IMR-90 (cell line): ENCODE data around the gene CATSPERB. TPM values are rescaled to one million over a fixed set of nuclear protein-coding genes. Genes with fewer than 3 reads are reported as not detected.

Source experiments
- ATAC-seq: fragments of 200-7000 bp; cut with Tn5 transposase; 2 replicates; pipeline ENCODE4 v1.9.1; 2020; ENCODE audit warnings: low read depth, mild to moderate bottlenecking, moderate library complexity
- BruUV-seq: library from RNA; stranded (reverse); fragments of 400-500 nt; replicated peaks from 2 replicates; lab custom pipeline; 2021; lab: Mats Ljungman, UMichigan
- CTCF ChIA-PET: fragments of 300-600 bp; formaldehyde crosslinking; extraction: SDS; loops from one replicate; lab custom pipeline; 2021; ENCODE audit warnings: antibody characterized with exemption; lab: Yijun Ruan, JAX
- POLR2A ChIA-PET: fragments of 300-600 bp; sonication (Branson Sonifier 250); formaldehyde crosslinking; loops from one replicate; lab custom pipeline; 2022; ENCODE audit warnings: antibody characterized with exemption; ENCODE audit not compliant: unreplicated experiment; lab: Charles Lee
- DNase-seq: peaks from one replicate; pipeline ENCODE4 v3.0.0; 2013
- H2AFZ ChIP-seq: replicated peaks from 2 replicates; pipeline ENCODE3; 2013; ENCODE audit warnings: low read length, mild to moderate bottlenecking; ENCODE audit not compliant: poor library complexity
- H2AK5ac ChIP-seq: 2 replicates; pipeline ENCODE4 v1.6.1; 2013; ENCODE audit warnings: low read depth, low read length, inconsistent platforms
- H2AK9ac ChIP-seq: replicated peaks from 2 replicates; pipeline ENCODE3; 2013; ENCODE audit warnings: mild to moderate bottlenecking, low read depth, low read length, moderate library complexity; ENCODE audit not compliant: poor library complexity
- H2BK120ac ChIP-seq: 2 replicates; pipeline ENCODE4 v1.6.1; 2013; ENCODE audit warnings: low read depth, low read length, inconsistent platforms
- H2BK15ac ChIP-seq: 3 replicates; pipeline ENCODE4 v1.6.1; 2013; ENCODE audit warnings: low read depth, low read length, inconsistent platforms
- H2BK20ac ChIP-seq: 2 replicates; pipeline ENCODE4 v1.6.1; 2013; ENCODE audit warnings: low read depth, mild to moderate bottlenecking, inconsistent platforms, low read length, moderate library complexity
- H2BK5ac ChIP-seq: 2 replicates; pipeline ENCODE4 v1.6.1; 2013; ENCODE audit warnings: mild to moderate bottlenecking, low read depth, low read length, inconsistent platforms; ENCODE audit not compliant: poor library complexity, severe bottlenecking
- H3K14ac ChIP-seq: replicated peaks from 2 replicates; pipeline ENCODE4 v1.6.1; 2013; ENCODE audit warnings: low read depth, low read length, inconsistent platforms
- H3K18ac ChIP-seq: 2 replicates; pipeline ENCODE4 v1.6.1; 2013; ENCODE audit warnings: low read depth, low read length, control low read depth
- H3K23ac ChIP-seq: 2 replicates; pipeline ENCODE4 v1.6.1; 2013; ENCODE audit warnings: low read depth, low read length, inconsistent platforms
- H3K27ac ChIP-seq: 2 replicates; pipeline ENCODE4 v1.5.1; 2013; ENCODE audit warnings: mild to moderate bottlenecking, control low read depth, low read length; ENCODE audit not compliant: insufficient read depth
- H3K27me3 ChIP-seq: 2 replicates; pipeline ENCODE4 v1.6.1; 2013; ENCODE audit warnings: low read length; ENCODE audit not compliant: control insufficient read depth, insufficient read depth
- H3K36me3 ChIP-seq: 2 replicates; pipeline ENCODE4 v1.6.1; 2013; ENCODE audit warnings: low read length, mixed read lengths; ENCODE audit not compliant: control insufficient read depth, insufficient read depth
- H3K4ac ChIP-seq: 2 replicates; pipeline ENCODE4 v1.6.1; 2013; ENCODE audit warnings: low read depth, low read length, inconsistent platforms
- H3K4me1 ChIP-seq: 2 replicates; pipeline ENCODE4 v1.6.1; 2013; ENCODE audit warnings: low read length, mixed read lengths; ENCODE audit not compliant: control insufficient read depth, insufficient read depth
- H3K4me2 ChIP-seq: 2 replicates; pipeline ENCODE4 v1.6.1; 2013; ENCODE audit warnings: low read depth, mild to moderate bottlenecking, control low read depth, low read length, moderate library complexity
- H3K4me3 ChIP-seq: 2 replicates; pipeline ENCODE4 v1.5.1; 2013; ENCODE audit warnings: low read depth, mild to moderate bottlenecking, control low read depth, low read length, moderate library complexity; ENCODE audit not compliant: insufficient read depth
- H3K56ac ChIP-seq: 2 replicates; pipeline ENCODE4 v1.6.1; 2013; ENCODE audit warnings: low read length, inconsistent platforms; ENCODE audit not compliant: insufficient read depth; ENCODE audit errors: extremely low read depth
- H3K79me1 ChIP-seq, 2 experiments: 2 replicates each; pipeline ENCODE4 v1.6.1; 2013; ENCODE audit warnings: low read length in 2 of 2, inconsistent platforms in 1 of 2, low read depth in 1 of 2
- H3K9ac ChIP-seq: 2 replicates; pipeline ENCODE4 v1.6.1; 2013; ENCODE audit warnings: low read depth, low read length, control low read depth
- H3K9me1 ChIP-seq: 2 replicates; pipeline ENCODE4 v1.6.1; 2013; ENCODE audit warnings: low read length, inconsistent platforms; ENCODE audit not compliant: insufficient read depth
- H3K9me3 ChIP-seq: 2 replicates; pipeline ENCODE4 v1.6.1; 2013; ENCODE audit warnings: low read length; ENCODE audit not compliant: control insufficient read depth, insufficient read depth
- H4K20me1 ChIP-seq: 2 replicates; pipeline ENCODE4 v1.6.1; 2013; ENCODE audit warnings: low read length, inconsistent platforms; ENCODE audit not compliant: insufficient read depth
- H4K5ac ChIP-seq: 2 replicates; pipeline ENCODE4 v1.6.1; 2013; ENCODE audit warnings: mild to moderate bottlenecking, low read depth, low read length, control low read depth
- H4K8ac ChIP-seq, 2 experiments: 2 replicates each; pipeline ENCODE4 v1.6.1; 2013; ENCODE audit warnings: low read depth in 2 of 2, low read length in 2 of 2, control low read depth in 1 of 2, inconsistent platforms in 1 of 2
- H4K91ac ChIP-seq: 2 replicates; pipeline ENCODE4 v1.6.1; 2013; ENCODE audit warnings: low read depth, low read length, inconsistent platforms; ENCODE audit not compliant: insufficient read depth
- BHLHE40 ChIP-seq: fragments of 150-350 bp; IDR thresholded peaks from 2 replicates; pipeline ENCODE4 v1.6.1; 2016; ENCODE audit warnings: mild to moderate bottlenecking, low read depth, low read length
- CEBPB ChIP-seq: IDR thresholded peaks from 2 replicates; pipeline ENCODE4 v1.6.1; 2012; ENCODE audit warnings: low read depth, low read length, improper control_type of control experiment
- CHD1 ChIP-seq: IDR thresholded peaks from 2 replicates; pipeline ENCODE4 v1.6.1; 2012; ENCODE audit warnings: low read depth, low read length, improper control_type of control experiment
- CTCF ChIP-seq: conservative IDR thresholded peaks from 2 replicates; pipeline ENCODE4 v1.5.1; 2012; ENCODE audit warnings: mild to moderate bottlenecking, low read depth, low read length, improper control_type of control experiment
- FOS ChIP-seq: fragments of 150-350 bp; IDR thresholded peaks from 2 replicates; pipeline ENCODE4 v1.6.1; 2016; ENCODE audit warnings: low read depth, low read length
- MAFK ChIP-seq: IDR thresholded peaks from 2 replicates; pipeline ENCODE4 v1.6.1; 2012; ENCODE audit warnings: low read depth, low read length, improper control_type of control experiment
- MAZ ChIP-seq: IDR thresholded peaks from 2 replicates; pipeline ENCODE4 v1.6.1; 2012; ENCODE audit warnings: low read depth, mild to moderate bottlenecking, low read length, improper control_type of control experiment, moderate library complexity, borderline replicate concordance
- MXI1 ChIP-seq: IDR thresholded peaks from 2 replicates; pipeline ENCODE4 v1.6.1; 2012; ENCODE audit warnings: low read depth, mild to moderate bottlenecking, low read length, moderate library complexity, borderline replicate concordance
- NFE2L2 ChIP-seq: fragments of 150-350 bp; IDR thresholded peaks from 2 replicates; pipeline ENCODE4 v1.6.1; 2016; ENCODE audit warnings: low read depth, mild to moderate bottlenecking, low read length
- POLR2A ChIP-seq: IDR thresholded peaks from 2 replicates; pipeline ENCODE4 v1.6.1; 2012; ENCODE audit warnings: mild to moderate bottlenecking, low read depth, low read length
- RAD21 ChIP-seq: IDR thresholded peaks from 2 replicates; pipeline ENCODE4 v1.6.1; 2012; ENCODE audit warnings: low read length, improper control_type of control experiment
- RCOR1 ChIP-seq: IDR thresholded peaks from 2 replicates; pipeline ENCODE4 v1.6.1; 2012; ENCODE audit warnings: mild to moderate bottlenecking, low read length, improper control_type of control experiment; ENCODE audit not compliant: insufficient replicate concordance
- RFX5 ChIP-seq: IDR thresholded peaks from 2 replicates; pipeline ENCODE4 v1.8.0; 2012; ENCODE audit warnings: low read depth, mild to moderate bottlenecking, low read length, moderate library complexity
- SMC3 ChIP-seq: fragments of 150-350 bp; IDR thresholded peaks from 2 replicates; pipeline ENCODE4 v1.6.1; 2016; ENCODE audit warnings: low read depth, mild to moderate bottlenecking, antibody characterized with exemption, low read length, moderate library complexity
- WGBS, 2 experiments: methylation state at CpG; one replicate each; pipeline versions ENCODE4 v1.1.5 to v1.1.7; 2013; ENCODE audit warnings: missing lambda C conversion rate in 2 of 2; ENCODE audit not compliant: insufficient read length in 1 of 2; ENCODE audit errors: extremely low coverage in 2 of 2; 5-methylcytosine and 5-hydroxymethylcytosine counted together
- dilution Hi-C: fragments of 300-500 bp; cut with HindIII; formaldehyde crosslinking; loops from one replicate; pipeline ENCODE4 v1.14.3; 2018; ENCODE audit warnings: low sequenced_read_pairs; ENCODE audit not compliant: unreplicated experiment
- in situ Hi-C: fragments of 300-500 bp; cut with MboI; formaldehyde crosslinking; loops from 3 replicates; pipeline ENCODE4 v1.14.3; 2019; ENCODE audit warnings: low sequenced_read_pairs, inconsistent platforms, mixed read lengths
- intact Hi-C: fragments of 100-400 bp; cut with micrococcal nuclease; formaldehyde crosslinking; loops from 2 replicates; pipeline ENCODE4 v1.10.0; 2022
- polyA plus RNA-seq, 3 experiments: library from polyadenylated mRNA; depleted of rRNA; stranded (reverse); fragments of >200 nt; gene quantifications; 2 replicates each; pipeline ENCODE4 v1.2.3, GENCODE V29; 2012; ENCODE audit warnings: low replicate concordance in 1 of 3
- total RNA-seq: library from RNA; depleted of rRNA; stranded (reverse); fragments of >200 nt; gene quantifications from 2 replicates; pipeline ENCODE4 v1.2.3, GENCODE V29; 2012
- TF ChIP-seq, protein P1 (sequence below): fragments of 150-350 bp; IDR thresholded peaks from 2 replicates; pipeline ENCODE4 v1.6.1; 2017; ENCODE audit warnings: mild to moderate bottlenecking, antibody characterized with exemption, low read length, low read depth
- TF ChIP-seq, protein P2 (sequence below): fragments of 150-350 bp; IDR thresholded peaks from 2 replicates; pipeline ENCODE4 v1.6.1; 2016; ENCODE audit warnings: low read depth, mild to moderate bottlenecking, low read length, moderate library complexity, borderline replicate concordance

The CATSPERB gene
- total and polyA plus RNA-seq, 2 of the 4 experiments (the other 2 are of a cell fraction), result not detected

- CTCF ChIA-PET, result no interaction called here
- Histone ChIP-seq H2BK120ac (no peak overlapping the region), H3K9me1 (no peaks in the 10 kb centered on the region), H3K9ac (no peak overlapping the region), H3K27me3 (0 out of 2 replicates have a peak, but pooled peaks cover 1% of the 10 kb centered on the region), H3K4me2 (no peak overlapping the region), H3K4me3 (no peak overlapping the region), H3K4me1 (no peaks in the 10 kb centered on the region), H3K9me3 (no peaks in the 10 kb centered on the region), H2AK9ac (no peak overlapping the region), H4K5ac (no peak overlapping the region), H3K14ac (no peak overlapping the region), H3K56ac (no peak overlapping the region), H2AK5ac (no peak overlapping the region), H4K20me1 (no peaks in the 10 kb centered on the region), H2BK15ac (no peak overlapping the region), H3K79me1 (no peaks in the 10 kb centered on the region), H3K18ac (no peak overlapping the region), H2AFZ (no peak overlapping the region), H3K4ac (no peak overlapping the region), H3K23ac (no peak overlapping the region), H3K36me3 (no peaks in the 10 kb centered on the region), H4K8ac (no peak overlapping the region), H2BK20ac (no peak overlapping the region), H3K27ac (no peak overlapping the region), H4K91ac (no peak overlapping the region), H2BK5ac (no peak overlapping the region)
- ATAC-seq (no peak), DNase-seq (no peak)
- no TSS peak for BruUV-seq
- dilution Hi-C loops (no loop called here), intact Hi-C loops (no loop called here), in situ Hi-C loops (no loop called here)
- POLR2A ChIA-PET, result no interaction called here
- WGBS, 2 experiments, result no CpG with 5 or more reads among the region's 2 CpGs
- TF ChIP-seq, protein P1, sequence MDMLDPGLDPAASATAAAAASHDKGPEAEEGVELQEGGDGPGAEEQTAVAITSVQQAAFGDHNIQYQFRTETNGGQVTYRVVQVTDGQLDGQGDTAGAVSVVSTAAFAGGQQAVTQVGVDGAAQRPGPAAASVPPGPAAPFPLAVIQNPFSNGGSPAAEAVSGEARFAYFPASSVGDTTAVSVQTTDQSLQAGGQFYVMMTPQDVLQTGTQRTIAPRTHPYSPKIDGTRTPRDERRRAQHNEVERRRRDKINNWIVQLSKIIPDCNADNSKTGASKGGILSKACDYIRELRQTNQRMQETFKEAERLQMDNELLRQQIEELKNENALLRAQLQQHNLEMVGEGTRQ, result no peak
- TF ChIP-seq, protein P2, sequence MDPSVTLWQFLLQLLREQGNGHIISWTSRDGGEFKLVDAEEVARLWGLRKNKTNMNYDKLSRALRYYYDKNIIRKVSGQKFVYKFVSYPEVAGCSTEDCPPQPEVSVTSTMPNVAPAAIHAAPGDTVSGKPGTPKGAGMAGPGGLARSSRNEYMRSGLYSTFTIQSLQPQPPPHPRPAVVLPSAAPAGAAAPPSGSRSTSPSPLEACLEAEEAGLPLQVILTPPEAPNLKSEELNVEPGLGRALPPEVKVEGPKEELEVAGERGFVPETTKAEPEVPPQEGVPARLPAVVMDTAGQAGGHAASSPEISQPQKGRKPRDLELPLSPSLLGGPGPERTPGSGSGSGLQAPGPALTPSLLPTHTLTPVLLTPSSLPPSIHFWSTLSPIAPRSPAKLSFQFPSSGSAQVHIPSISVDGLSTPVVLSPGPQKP, result no peak
- TF ChIP-seq RCOR1 (no peak), FOS (no peak), CEBPB (no peak), MXI1 (no peak), NFE2L2 (no peak), CTCF (no peak), CHD1 (no peak), SMC3 (no peak), MAFK (no peak), RFX5 (no peak), POLR2A (no peak), MAZ (no peak), RAD21 (no peak), BHLHE40 (no peak)
These were observed 16.2 kb upstream of the CATSPERB start for GRCh38 chr14:91748049-91748448.
